ENCODE measurements around the gene PTPRQ. TPM values are rescaled to one million over a fixed set of nuclear protein-coding genes. Genes with fewer than 3 reads are reported as not detected.

Gene PTPRQ
- total RNA-seq, 1 donor from 2014 or later = 0.13 TPM

DNA sequence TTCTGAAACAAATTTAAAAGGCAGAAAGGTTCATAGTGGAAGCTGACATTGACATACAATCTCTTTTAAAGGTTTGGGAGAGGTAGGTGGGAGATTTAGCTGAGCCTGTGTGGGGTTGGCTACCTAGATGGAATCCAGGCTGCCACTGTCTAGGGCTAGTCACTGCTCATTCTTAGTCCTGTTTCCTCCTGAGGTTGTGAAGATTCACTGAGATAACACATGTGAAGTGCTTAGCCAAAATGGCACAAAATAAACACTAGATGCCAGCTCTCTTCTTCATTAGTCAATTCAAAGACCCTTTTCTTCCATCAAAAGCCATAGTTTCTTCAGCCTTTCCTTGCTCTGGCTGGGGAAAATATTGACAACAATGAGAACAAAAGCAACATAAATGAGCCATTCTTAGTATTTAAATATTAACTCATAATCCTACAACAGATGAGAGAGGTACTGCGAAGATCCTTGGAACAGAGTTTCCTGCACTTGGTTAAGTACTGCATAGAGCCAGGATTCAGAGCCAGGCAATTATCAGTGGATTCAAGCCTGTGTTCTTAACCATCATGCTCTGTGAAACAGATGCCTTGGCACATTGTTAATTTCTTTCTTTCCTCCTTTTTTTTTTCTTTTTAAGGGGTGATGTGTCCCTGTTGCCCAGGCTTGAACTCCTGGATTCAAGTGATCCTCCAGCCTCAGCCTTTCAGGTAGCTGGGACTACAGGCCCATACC lies 266.9 kb downstream of the PTPRQ start:
- no peak for ATAC-seq (ENCODE audit: poor library complexity)
- DNase-seq = no peak
- intact Hi-C loops (cut with DNase I) = no loop called here

DNA sequence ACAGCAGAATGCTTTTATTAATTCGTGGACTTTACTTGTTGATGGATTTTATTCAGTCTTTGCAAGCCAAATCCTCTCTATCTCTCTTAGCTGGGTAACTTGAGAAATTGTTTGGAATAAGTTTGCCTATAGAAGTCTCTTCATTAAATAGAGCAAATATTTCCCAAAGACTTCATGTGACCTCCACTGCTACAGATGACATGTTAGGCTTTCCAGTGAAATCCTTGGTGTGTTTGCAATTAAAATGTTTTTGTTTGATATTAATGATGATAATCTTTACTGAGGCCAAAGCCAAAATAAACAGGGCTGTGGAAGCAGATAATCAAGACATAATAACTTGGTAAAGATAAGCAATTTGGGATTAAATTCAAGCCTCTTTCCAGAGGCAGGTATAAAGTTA lies 267.8 kb downstream of the PTPRQ start:
- DNase-seq (no peak), ATAC-seq (ENCODE audit: poor library complexity) (no peak)
- intact Hi-C loops (cut with DNase I) = no loop called here

DNA sequence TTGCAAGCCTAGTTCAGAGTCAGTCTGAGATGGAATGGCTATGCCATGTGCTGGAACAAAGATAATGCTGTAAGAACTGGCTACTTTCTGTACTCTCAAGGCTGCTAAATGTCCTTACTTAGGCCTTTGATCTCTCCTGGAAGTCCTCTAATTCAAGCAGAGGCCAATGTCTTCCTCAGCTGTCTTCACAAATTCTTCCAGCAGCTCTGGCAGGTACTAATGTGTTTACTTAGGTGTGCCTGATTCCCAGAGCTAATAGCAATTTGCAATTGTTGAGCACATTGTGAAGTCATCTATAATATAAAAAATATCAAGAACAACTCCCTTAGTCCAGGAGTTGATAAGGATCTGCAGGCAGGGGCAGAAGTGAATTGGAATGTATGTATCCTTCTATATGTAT lies 268.8 kb downstream of the PTPRQ start:
- ATAC-seq (ENCODE audit: poor library complexity) (no peak), DNase-seq (no peak)
- intact Hi-C loops (cut with DNase I) = no loop called here

DNA sequence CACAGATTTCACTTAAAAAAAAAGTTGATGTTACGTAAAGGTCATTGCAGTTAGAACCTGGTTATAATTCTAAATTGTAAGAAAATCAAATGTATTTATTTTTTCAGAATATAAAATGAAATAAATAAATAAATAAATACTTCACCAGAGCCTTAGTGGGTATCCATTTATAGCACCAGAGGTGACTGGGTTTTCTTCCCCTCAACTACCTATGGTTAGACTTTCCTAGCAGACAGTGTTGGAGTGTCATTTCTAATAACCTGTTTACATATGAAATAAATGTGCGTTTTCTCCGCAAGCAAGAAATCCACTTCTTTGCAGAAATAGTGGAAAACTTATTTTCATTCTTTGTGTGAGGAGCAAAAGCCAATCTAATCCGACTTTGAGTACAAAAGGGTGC lies 269.4 kb downstream of the PTPRQ start:
- no peak for ATAC-seq (ENCODE audit: poor library complexity)
- intact Hi-C loops (cut with DNase I) = no loop called here
- no peak for DNase-seq

DNA sequence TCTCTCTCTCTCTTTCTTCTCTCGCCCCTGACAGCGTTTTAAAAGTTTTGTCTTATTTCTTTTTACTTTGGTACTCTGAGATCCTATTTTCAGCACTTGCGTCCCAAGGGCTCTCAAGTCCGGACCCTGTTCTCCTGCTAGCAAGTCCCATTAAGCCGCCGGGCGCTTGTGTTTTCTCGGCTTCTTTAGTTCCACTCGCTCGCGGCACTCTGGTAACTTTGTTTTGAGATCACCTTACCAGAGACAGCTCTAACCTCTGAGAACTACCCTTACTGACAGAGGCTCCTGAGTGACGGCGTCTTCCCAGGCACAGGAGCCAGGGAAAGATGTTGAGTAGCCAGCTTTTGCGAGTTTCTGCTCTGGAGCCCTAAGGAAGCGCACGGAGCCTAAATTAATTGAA lies 270.0 kb downstream of the PTPRQ start:
- ATAC-seq (ENCODE audit: poor library complexity) = no peak
- intact Hi-C loops (cut with DNase I) = no loop called here
- DNase-seq = no peak

DNA sequence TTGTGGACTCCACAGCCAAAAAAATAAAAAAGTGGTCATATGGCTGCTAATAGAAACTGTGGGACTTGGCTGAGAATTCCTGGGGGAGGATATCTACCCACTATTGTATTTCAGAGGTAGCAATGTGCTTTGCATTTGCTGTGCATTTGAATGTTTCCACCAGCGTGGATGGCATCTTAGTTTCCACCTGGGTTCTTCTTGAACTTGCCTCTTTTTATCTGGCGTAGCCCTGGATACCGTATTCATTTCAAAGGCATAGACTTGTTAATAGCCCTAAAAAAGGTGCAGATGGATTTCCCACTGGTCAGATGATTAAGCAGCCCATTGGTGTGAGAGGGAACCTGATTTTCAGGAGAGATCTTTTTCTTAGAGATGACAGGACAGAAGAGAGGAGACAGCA lies 270.8 kb downstream of the PTPRQ start:
- ATAC-seq (ENCODE audit: poor library complexity) = no peak
- intact Hi-C loops (cut with DNase I) = no loop called here

DNA sequence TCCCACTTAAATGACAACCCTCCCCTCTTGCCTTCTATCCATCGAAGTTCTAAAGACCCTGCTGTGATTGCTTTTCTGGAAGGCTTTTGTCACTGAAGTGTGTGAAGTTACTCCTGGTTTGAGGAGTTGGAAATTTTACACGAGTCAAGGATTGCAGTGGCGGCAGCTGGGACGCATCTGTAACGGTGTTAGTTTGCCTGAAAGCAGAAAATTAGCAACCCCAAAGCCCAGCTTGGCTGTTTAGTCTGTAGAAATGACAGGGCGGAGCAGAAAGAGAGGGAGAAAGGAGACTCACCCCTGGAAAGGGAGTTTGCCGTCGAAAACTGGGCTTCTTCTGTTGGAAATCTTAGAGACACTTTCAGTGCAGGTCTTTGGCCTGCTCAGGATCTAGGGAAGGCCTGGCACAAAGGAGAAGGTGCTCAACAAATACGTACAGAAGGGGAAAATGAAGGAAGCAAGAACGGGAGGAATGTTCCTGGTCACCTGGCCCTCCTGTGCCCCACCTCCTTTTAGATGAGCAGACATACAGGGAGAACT lies 271.7 kb downstream of the PTPRQ start:
- ATAC-seq (ENCODE audit: poor library complexity) = no peak
- no peak for DNase-seq
- intact Hi-C loops (cut with DNase I) = no loop called here

More for the DNA sequence above, 270.8 kb downstream of the PTPRQ start:
- DNase-seq = no peak

DNA sequence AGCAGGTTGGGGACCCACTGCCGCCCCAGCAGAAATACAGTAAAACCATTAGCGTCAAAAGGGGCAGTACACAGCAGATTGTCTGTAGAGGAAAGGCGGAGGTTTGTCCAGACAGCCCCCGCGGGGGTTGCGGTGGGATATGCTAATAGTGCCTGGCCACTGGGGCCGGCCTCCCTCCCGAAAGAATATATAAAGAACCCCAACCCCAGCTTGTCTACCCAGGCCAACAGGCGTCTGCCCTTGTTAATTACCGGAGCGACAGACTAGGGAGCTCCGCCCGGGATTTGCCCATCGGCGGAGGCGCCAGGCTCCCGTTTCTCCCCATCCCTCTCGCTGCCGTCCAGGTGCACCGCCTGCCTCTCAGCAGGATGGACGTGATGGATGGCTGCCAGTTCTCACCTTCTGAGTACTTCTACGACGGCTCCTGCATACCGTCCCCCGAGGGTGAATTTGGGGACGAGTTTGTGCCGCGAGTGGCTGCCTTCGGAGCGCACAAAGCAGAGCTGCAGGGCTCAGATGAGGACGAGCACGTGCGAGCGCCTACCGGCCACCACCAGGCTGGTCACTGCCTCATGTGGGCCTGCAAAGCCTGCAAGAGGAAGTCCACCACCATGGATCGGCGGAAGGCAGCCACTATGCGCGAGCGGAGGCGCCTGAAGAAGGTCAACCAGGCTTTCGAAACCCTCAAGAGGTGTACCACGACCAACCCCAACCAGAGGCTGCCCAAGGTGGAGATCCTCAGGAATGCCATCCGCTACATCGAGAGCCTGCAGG lies 272.8 kb downstream of the PTPRQ start, which contains the start of gene MYF5:
Gene MYF5, plus strand, starts transcription at position 217 of the 774 bp plus-strand sequence. Its CDS starts 152 bp downstream, at position 369.
- intact Hi-C loops (cut with DNase I) = no loop called here
- DNase-seq (no peak), ATAC-seq (ENCODE audit: poor library complexity) (no peak)

DNA sequence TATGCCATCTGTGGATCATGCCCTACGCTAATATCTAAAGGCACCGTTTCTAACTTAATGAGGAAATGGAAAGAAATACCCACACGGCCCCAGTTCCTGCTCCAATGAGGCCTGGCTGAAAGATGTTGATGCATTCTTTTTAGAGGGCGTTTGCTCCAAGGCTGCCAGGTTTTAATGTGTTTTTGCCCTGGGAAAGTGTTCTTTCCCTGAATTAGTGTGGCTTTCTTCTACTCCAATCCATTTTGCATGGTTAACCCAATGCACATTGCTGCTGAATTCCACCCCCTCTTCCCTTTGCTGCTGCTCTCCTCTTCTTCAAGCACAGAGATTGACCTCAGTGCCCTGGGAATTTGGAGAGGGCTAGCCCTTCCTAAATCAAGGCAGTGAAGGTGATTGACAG lies 273.8 kb downstream of the PTPRQ start:
- ATAC-seq (ENCODE audit: poor library complexity) (no peak), DNase-seq (no peak)
- intact Hi-C loops (cut with DNase I) = no loop called here

DNA sequence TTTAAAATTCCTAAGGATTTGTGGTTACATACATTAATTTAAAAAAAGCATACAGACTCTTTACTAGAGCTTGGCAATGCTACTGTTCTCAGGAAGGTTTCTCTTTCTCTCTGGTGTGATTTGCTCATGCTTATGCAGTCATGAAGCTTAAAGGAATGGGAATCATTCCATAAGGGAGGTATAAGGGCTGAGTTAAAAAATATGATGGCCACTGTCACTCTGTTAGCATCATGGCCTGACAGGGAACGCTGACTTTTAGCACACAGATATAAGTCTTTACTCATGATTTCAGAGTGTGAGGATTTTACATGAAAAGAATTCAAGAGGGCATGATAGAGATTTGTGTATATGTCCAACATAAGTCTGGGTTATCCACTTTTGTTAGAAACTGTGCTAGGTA lies 276.5 kb downstream of the PTPRQ start:
- intact Hi-C loops (cut with DNase I) = no loop called here
- no peak for DNase-seq
- ATAC-seq (ENCODE audit: poor library complexity) = no peak

DNA sequence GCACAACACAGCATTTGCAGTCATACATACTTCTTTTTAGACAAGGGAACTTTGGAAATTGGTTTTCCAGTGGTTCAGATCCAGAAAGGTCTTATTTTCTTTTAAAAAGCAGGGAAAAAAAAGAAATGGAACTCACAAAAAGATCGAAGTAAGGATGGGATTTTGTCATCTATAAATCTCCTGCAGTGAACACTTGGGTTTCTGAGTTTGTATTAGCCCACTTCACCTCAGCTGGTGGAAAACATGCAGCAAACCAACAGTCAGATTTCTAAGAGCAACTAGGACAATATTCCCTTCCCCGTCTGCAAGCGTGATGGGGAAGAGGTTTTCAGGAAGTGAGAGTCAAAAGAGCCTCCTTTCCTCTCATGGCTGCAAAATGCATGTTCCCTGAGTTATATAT lies 277.3 kb downstream of the PTPRQ start:
- DNase-seq (no peak), ATAC-seq (ENCODE audit: poor library complexity) (no peak)
- intact Hi-C loops (cut with DNase I) = no loop called here
